Mesothelial cell of epicardium (in vitro differentiated cells): Measurements from ENCODE around the gene CAMTA1. TPM values are rescaled to one million over a fixed set of nuclear protein-coding genes. Genes with fewer than 3 reads are reported as not detected.

Source experiments
- DNase-seq, 2 experiments: peaks; one replicate each; pipeline ENCODE4 v3.0.0; 2021; ENCODE audit warnings: low spot score in 2 of 2; ENCODE audit not compliant: unreplicated experiment in 2 of 2
- H3K27ac Mint-ChIP-seq: 2 replicates; pipeline ENCODE4 v1.8.0; 2021; ENCODE audit warnings: mixed read lengths
- H3K27me3 Mint-ChIP-seq: 2 replicates; pipeline ENCODE4 v1.8.0; 2021; ENCODE audit warnings: low read depth, mixed read lengths
- H3K36me3 Mint-ChIP-seq: 2 replicates; pipeline ENCODE4 v1.8.0; 2021; ENCODE audit warnings: mixed read lengths
- H3K4me1 Mint-ChIP-seq: 2 replicates; pipeline ENCODE4 v1.8.0; 2021; ENCODE audit warnings: mixed read lengths
- H3K4me3 Mint-ChIP-seq: 2 replicates; pipeline ENCODE4 v1.8.0; 2021; ENCODE audit warnings: mild to moderate bottlenecking, moderate library complexity, mixed read lengths
- H3K9me3 Mint-ChIP-seq: 2 replicates; pipeline ENCODE4 v1.8.0; 2021; ENCODE audit warnings: mixed read lengths
- CTCF ChIP-seq: fragments of 200-600 bp; sonication (generic); IDR thresholded peaks from one replicate; pipeline ENCODE4 v1.5.0; 2021; ENCODE audit warnings: antibody characterized with exemption; ENCODE audit not compliant: unreplicated experiment
- total RNA-seq: library from RNA; stranded (reverse); gene quantifications from 3 replicates; pipeline ENCODE4 v1.2.1, GENCODE V29; 2021

Gene CAMTA1
- total RNA-seq, 1 donor from 2014 or later: 70.4 TPM

- DNase-seq: no peak
- no peak overlapping the region for H3K27ac Mint-ChIP-seq
- peaks cover 5% of the 10 kb centered on the region for H3K9me3 Mint-ChIP-seq
- peaks cover 10% of the 10 kb centered on the region for H3K4me1 Mint-ChIP-seq
- no peaks in the 10 kb centered on the region for H3K27me3 Mint-ChIP-seq
- no peaks in the 10 kb centered on the region for H3K36me3 Mint-ChIP-seq
- TF ChIP-seq CTCF: no peak
- no peak overlapping the region for H3K4me3 Mint-ChIP-seq
Measured at GRCh38 chr1:7343882-7344281, 558.6 kb downstream of the CAMTA1 start.

- Mint-ChIP-seq H3K4me1 (peaks cover 10% of the 10 kb centered on the region), H3K27ac (no peak overlapping the region), H3K27me3 (no peaks in the 10 kb centered on the region), H3K4me3 (no peak overlapping the region), H3K9me3 (peaks cover 5% of the 10 kb centered on the region), H3K36me3 (no peaks in the 10 kb centered on the region)
- no peak for TF ChIP-seq CTCF
- no peak for DNase-seq
Measured at GRCh38 chr1:7344299-7344698, 559.0 kb downstream of the CAMTA1 start.

- Mint-ChIP-seq H3K4me1 (peaks cover 10% of the 10 kb centered on the region), H3K27ac (no peak overlapping the region), H3K4me3 (no peak overlapping the region), H3K36me3 (no peaks in the 10 kb centered on the region), H3K9me3 (peaks cover 5% of the 10 kb centered on the region), H3K27me3 (no peaks in the 10 kb centered on the region)
- no peak for TF ChIP-seq CTCF
- DNase-seq: no peak
Measured at GRCh38 chr1:7345516-7345915, 560.3 kb downstream of the CAMTA1 start.

- Mint-ChIP-seq H3K27ac (no peak overlapping the region), H3K4me3 (no peak overlapping the region), H3K9me3 (peaks cover 5% of the 10 kb centered on the region), H3K36me3 (no peaks in the 10 kb centered on the region), H3K27me3 (no peaks in the 10 kb centered on the region), H3K4me1 (peaks cover 8% of the 10 kb centered on the region)
- no peak for TF ChIP-seq CTCF
- DNase-seq: no peak
Measured at GRCh38 chr1:7346070-7346596, 560.9 kb downstream of the CAMTA1 start.

GRCh38 chr1:7346600-7347570 lies 561.6 kb downstream of the CAMTA1 start:
- Mint-ChIP-seq H3K9me3 (peaks cover 5% of the 10 kb centered on the region), H3K27me3 (no peaks in the 10 kb centered on the region), H3K36me3 (no peaks in the 10 kb centered on the region), H3K27ac (no peak overlapping the region), H3K4me3 (no peak overlapping the region), H3K4me1 (peaks cover 5% of the 10 kb centered on the region)
- TF ChIP-seq CTCF: no peak
- no peak for DNase-seq
